ENCODE measurements around the gene UBQLNL. TPM values are rescaled to one million over a fixed set of nuclear protein-coding genes. Genes with fewer than 3 reads are reported as not detected.

Gene UBQLNL
- total and polyA plus RNA-seq, 2 of the 13 experiments (the other 11 are each of a cell fraction or from before 2014, with no cell fraction given), result 0.08 TPM; not detected in 1

DNA sequence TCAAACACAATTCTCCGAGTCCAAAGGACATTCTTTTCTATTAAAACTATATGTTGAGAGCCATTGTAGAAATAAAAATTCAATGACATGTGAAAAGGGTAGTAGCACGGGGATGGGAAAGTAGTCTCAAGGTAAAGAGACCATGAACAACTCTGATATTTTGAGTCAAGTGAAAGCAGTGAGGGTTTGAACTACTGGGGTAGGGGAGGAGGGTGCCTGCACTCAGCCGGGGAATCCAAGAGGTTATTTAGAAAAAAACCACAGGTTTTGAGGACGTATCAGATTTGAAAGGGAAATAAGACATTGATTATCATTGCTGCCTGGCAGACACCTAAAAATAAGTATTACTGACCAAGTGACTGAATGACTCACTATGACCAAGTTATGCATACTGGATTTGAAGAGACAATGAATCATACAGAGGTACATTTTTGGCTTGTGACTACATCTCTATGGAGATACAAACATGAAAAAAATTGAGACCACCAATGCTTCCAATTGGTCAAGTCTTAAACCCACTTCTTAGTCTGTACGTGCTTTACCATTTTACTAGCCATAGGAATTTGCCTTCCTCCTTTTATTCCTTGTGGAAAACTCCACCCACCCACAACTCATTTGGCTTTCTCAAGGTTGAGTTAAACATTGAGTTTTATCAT is 34.1 kb upstream of the UBQLNL start:
- DNase-seq (ENCODE audit: low spot score) (no peak), ATAC-seq (no peak), FAIRE-seq (no peak)
- in situ Hi-C loops (cut with HindIII; ENCODE audit: extremely low pct_ligation_motif_present, low pct_unique_long_range_greater_than_20kb) (no loop called here), intact Hi-C loops (cut with micrococcal nuclease; ENCODE audit: unreplicated experiment) (no loop called here)
- Histone ChIP-seq H3K4me2 (ENCODE audit: low read depth, low read length) (no peak overlapping the region), H3K36me3 (replicated peaks in 1 of 2; ENCODE audit: control insufficient read depth in 1 of 2, insufficient read depth in 2 of 2, low read length in 2 of 2) (no peaks in the 10 kb centered on the region), H3K27me3 (ENCODE audit: control insufficient read depth in 1 of 2, insufficient read depth in 2 of 2, low read length in 2 of 2) (no peaks in the 10 kb centered on the region), H4K20me1 (ENCODE audit: insufficient read depth, low read length) (no peaks in the 10 kb centered on the region), H2AFZ (ENCODE audit: low read length) (no peak overlapping the region), H3K9me3 (ENCODE audit: low read length) (no peaks in the 10 kb centered on the region), H3K4me1 (ENCODE audit: insufficient read depth, low read length) (no peaks in the 10 kb centered on the region), H3K4me3 (replicated peaks in 1 of 3; ENCODE audit: insufficient read depth in 1 of 3, low read depth in 2 of 3, low read length in 3 of 3) (no peak overlapping the region), H3K79me2 (ENCODE audit: insufficient read depth, low read length) (no peaks in the 10 kb centered on the region), H3K9ac (ENCODE audit: insufficient read depth, low read depth, low read length) (no peak overlapping the region), H3K27ac (ENCODE audit: extremely low read length, insufficient read depth, low read length) (no peak overlapping the region)
- POLR2A ChIA-PET, result no interaction called here
- BruUV-seq (replicated peaks), result no TSS peak
- CTCF ChIA-PET (ENCODE audit: low intra/inter-chr PET ratio, low total read pairs), result no interaction called here
- 0% methylated on average over 5 of the region's 5 CpGs for WGBS (ENCODE audit: low lambda C conversion rate)
- no peak for TF ChIP-seq PRDM15 (CRISPR knock-in tag; IDR thresholded peaks at IDR 0.05)
- TF ChIP-seq, protein P1, sequence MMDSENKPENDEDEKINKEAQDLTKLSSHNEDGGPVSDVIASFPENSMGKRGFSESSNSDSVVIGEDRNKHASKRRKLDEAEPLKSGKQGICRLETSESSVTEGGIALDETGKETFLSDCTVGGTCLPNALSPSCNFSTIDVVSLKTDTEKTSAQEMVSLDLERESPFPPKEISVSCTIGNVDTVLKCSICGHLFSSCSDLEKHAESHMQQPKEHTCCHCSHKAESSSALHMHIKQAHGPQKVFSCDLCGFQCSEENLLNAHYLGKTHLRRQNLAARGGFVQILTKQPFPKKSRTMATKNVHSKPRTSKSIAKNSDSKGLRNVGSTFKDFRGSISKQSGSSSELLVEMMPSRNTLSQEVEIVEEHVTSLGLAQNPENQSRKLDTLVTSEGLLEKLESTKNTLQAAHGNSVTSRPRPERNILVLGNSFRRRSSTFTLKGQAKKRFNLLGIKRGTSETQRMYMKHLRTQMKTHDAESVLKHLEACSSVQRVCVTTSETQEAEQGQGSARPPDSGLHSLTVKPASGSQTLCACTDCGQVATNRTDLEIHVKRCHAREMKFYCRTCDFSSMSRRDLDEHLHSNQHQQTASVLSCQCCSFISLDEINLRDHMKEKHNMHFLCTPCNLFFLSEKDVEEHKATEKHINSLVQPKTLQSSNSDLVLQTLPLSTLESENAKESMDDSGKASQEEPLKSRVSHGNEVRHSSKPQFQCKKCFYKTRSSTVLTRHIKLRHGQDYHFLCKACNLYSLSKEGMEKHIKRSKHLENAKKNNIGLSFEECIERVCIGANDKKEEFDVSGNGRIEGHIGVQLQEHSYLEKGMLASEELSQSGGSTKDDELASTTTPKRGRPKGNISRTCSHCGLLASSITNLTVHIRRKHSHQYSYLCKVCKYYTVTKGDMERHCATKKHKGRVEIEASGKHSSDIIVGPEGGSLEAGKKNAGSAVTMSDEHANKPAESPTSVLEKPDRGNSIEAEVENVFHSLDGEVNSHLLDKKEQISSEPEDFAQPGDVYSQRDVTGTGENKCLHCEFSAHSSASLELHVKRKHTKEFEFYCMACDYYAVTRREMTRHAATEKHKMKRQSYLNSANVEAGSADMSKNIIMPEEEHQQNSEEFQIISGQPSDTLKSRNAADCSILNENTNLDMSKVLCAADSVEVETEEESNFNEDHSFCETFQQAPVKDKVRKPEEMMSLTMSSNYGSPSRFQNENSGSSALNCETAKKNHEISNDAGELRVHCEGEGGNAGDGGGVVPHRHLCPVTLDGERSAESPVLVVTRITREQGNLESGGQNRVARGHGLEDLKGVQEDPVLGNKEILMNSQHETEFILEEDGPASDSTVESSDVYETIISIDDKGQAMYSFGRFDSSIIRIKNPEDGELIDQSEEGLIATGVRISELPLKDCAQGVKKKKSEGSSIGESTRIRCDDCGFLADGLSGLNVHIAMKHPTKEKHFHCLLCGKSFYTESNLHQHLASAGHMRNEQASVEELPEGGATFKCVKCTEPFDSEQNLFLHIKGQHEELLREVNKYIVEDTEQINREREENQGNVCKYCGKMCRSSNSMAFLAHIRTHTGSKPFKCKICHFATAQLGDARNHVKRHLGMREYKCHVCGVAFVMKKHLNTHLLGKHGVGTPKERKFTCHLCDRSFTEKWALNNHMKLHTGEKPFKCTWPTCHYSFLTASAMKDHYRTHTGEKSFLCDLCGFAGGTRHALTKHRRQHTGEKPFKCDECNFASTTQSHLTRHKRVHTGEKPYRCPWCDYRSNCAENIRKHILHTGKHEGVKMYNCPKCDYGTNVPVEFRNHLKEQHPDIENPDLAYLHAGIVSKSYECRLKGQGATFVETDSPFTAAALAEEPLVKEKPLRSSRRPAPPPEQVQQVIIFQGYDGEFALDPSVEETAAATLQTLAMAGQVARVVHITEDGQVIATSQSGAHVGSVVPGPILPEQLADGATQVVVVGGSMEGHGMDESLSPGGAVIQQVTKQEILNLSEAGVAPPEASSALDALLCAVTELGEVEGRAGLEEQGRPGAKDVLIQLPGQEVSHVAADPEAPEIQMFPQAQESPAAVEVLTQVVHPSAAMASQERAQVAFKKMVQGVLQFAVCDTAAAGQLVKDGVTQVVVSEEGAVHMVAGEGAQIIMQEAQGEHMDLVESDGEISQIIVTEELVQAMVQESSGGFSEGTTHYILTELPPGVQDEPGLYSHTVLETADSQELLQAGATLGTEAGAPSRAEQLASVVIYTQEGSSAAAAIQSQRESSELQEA (CRISPR knock-in tag; IDR thresholded peaks at IDR 0.05; ENCODE audit: not compliant biosample characterization), result no peak
- no peak for TF ChIP-seq TIGD3 (CRISPR knock-in tag; IDR thresholded peaks at IDR 0.05; ENCODE audit: borderline replicate concordance)
- TF ChIP-seq, protein P2, sequence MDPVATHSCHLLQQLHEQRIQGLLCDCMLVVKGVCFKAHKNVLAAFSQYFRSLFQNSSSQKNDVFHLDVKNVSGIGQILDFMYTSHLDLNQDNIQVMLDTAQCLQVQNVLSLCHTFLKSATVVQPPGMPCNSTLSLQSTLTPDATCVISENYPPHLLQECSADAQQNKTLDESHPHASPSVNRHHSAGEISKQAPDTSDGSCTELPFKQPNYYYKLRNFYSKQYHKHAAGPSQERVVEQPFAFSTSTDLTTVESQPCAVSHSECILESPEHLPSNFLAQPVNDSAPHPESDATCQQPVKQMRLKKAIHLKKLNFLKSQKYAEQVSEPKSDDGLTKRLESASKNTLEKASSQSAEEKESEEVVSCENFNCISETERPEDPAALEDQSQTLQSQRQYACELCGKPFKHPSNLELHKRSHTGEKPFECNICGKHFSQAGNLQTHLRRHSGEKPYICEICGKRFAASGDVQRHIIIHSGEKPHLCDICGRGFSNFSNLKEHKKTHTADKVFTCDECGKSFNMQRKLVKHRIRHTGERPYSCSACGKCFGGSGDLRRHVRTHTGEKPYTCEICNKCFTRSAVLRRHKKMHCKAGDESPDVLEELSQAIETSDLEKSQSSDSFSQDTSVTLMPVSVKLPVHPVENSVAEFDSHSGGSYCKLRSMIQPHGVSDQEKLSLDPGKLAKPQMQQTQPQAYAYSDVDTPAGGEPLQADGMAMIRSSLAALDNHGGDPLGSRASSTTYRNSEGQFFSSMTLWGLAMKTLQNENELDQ (CRISPR knock-in tag; IDR thresholded peaks at IDR 0.05; ENCODE audit: borderline replicate concordance), result no peak
- TF ChIP-seq ZNF672 (CRISPR knock-in tag; IDR thresholded peaks at IDR 0.05), result no peak
